ENCODE measurements around the gene CHRNA4.
"Not testable (repeated sequence)": the region's sequence is repeated elsewhere in the genome, so short reads cannot be mapped to it uniquely, and the experiment has no call there.

The CHRNA4 gene

GRCh38 chr20:63350196-63350595 is 11.0 kb downstream of the CHRNA4 start:
- no peak for DNase-seq (ENCODE audit: low read depth, low spot score)

DNA sequence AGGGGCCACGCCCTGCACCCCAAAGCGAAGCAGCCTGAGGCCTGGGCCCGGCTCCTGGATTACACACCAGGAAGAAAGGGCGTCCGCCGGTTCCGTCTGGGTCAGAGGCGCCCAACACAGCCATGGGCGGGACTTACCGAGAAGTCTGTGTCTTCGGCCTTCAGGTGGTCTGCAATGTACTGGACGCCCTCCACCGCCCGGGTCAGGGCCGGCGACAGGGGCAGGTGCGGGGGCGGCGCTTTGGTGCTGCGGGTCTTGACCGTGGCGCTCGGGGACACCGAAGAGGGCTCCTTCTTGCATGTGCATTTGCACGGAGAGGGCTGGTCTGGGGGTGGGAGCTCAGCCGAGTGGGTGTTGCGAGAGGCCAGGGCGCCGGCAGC is 11.6 kb downstream of the CHRNA4 start:
- DNase-seq (ENCODE audit: low read depth, low spot score) = no peak

GRCh38 chr20:63348828-63349515 is 12.2 kb downstream of the CHRNA4 start:
- DNase-seq (ENCODE audit: low read depth, low spot score) = no peak

GRCh38 chr20:63347950-63348827 is 13.0 kb downstream of the CHRNA4 start:
- DNase-seq (ENCODE audit: low read depth, low spot score) = no peak

- DNase-seq (ENCODE audit: low read depth, low spot score) = no peak
These were observed 13.9 kb downstream of the CHRNA4 start for GRCh38 chr20:63347081-63347741.

DNA sequence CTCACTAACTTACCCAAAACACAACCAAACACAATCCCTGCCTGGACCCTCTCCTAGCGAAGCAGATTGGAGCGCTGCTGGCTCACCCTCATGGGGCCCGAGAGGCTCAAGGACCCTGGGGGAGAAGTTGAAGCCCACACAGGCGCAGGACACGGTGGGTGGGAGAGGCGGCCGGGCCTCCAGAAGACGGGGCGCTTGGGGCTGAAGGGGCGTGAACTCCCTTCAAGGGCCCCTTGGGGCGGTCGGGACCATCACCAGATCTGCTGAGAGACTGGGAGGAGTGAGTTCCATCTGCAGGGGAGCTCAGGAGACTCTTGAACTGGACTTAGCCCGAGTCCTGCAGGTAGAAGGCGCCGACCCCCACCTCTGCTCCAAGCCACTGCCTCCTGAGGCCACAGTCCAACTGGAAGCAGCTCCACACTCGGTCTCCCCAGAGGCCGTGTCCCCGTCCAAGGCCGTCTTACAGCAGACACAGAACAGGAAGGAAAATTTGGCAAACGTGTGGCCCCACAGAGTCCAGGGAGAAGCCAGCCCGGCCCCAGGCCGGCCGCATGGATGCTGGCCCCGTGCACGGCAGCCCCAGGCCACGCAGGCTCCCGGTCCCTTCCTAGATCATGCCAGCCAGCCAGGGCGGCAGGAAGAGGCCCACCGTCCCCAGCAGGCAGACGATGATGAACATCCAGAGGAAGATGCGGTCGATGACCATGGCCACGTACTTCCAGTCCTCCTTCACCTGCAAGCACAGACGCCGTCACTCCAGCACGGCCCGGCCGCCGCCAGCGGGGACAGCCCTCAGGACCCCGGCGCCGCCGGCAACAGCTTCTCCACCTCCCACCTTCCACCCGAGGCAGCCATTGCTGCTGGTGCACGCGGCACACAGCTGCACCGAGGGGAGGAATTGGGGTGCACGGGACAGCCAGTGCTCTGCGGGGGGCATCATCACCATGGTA is 14.7 kb downstream of the CHRNA4 start:
- no peak for DNase-seq (ENCODE audit: low read depth, low spot score)

- DNase-seq (ENCODE audit: low read depth, low spot score) = no peak
These were observed 15.6 kb downstream of the CHRNA4 start for GRCh38 chr20:63345328-63346100.

DNA sequence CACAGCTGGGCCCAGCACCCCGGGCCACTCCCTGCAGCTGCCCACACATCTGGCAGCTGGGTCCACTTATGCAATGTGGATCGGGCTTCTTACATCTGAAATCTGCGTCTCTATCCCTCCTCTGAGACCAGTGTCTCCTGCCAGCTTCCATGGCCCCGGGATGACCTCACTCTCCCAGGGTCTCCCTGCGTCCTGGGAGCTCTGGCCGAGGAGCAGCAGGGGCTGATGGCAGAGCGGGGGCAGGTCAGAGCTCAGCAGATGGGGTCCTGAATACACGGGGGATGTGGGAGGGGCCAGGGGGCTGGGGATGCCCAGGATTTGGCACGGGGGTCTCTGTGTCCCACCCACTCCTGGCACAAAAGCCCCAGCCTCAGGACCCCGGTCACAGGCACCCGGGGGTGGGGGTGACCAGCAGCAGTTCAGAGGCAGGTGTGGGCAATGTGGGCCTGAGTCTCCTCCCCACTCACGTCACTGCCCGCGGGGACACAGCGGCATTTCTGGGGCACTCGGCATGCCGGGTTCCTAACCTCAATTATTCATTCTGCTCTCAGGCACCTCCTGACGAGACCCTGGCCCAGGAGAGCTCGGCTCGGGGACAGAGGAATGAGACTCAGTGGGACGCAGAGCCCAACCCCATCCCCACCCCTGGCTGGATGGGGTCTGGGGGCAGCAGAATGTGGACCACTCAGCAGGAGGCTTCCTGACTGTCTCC is 16.4 kb downstream of the CHRNA4 start:
- no peak for DNase-seq (ENCODE audit: low read depth, low spot score)

- DNase-seq (ENCODE audit: low read depth, low spot score) = no peak
These were observed 17.4 kb downstream of the CHRNA4 start for GRCh38 chr20:63343460-63344445.

DNA sequence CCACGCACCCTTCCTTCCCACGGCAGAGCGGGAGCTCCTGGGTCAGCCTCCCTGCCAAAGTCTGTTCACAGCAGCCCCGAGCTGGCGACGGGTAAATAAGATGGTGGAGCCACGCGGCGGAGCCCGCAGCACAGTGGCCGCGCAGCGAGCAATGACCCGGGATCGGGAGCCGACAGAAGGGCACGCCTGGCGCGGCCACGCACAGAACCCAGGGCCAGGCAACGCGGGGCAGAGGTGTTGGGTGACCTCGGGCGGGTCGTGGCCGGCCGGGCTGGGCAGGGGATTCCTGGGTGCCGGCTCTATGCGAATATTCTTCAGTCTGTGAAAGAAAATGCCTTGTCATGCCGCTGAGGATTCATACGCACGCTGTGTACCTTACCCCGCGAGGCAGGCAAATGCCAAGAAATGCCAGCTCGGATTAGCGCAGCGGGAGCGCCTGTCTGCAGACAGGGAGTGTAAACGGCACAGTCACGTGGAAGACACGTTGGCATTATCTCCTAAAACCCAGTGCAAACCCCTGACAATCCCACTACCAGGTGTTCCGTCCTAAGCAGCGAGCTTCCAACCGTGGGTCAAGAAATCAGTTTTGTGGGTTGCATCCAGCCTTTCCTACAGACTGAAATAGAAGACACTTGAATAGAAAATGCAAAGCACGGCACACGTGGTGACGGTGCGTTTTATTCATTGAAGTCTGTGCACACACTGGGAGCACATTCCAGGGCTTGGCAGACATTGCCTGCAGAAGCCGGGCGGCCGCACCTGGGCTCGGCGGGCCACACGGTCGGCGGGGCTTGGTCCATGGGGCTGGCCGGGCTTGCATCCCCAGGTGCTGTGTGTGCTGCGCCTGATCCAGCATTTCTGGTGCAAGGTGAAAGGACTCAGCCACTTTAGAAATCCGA is 18.3 kb downstream of the CHRNA4 start:
- DNase-seq (ENCODE audit: low read depth, low spot score) = no peak

GRCh38 chr20:63340158-63340688 is 20.9 kb downstream of the CHRNA4 start:
- DNase-seq (ENCODE audit: low read depth, low spot score) = not testable (repeated sequence)

DNA sequence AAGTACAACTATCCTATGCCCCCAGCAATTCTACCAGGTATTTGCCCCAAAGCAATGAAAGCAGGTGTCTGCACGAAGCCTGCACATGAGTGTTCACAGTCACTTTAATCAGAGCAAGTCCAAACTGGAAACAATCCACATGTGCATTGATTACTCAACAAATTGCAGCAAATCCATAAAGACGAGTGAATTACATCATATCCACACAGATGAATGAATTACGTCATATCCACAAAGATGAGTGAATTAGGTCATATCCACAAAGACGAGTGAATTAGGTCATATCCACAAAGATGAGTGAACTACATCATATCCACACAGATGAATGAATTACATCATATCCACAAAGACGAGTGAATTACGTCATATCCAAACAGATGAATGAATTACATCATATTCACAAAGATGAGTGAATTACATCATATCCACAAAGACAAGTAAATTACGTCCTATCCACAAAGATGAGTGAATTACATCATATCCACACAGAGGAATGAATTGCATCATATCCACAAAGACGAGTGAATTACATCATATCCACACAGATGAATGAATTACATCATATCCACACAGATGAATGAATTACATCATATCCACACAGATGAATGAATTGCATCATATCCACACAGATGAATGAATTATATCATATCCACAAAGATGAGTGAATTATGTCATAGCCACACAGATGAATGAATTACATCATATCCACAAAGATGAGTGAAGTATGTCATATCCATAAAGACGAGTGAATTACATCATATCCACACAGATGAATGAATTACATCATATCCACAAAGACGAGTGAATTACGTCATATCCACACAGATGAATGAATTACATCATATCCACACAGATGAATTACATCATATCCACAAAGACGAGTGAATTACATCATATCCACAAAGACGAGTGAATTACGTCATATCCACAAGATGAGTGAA is 21.7 kb downstream of the CHRNA4 start:
- not testable (repeated sequence) for DNase-seq (ENCODE audit: low read depth, low spot score)

DNA sequence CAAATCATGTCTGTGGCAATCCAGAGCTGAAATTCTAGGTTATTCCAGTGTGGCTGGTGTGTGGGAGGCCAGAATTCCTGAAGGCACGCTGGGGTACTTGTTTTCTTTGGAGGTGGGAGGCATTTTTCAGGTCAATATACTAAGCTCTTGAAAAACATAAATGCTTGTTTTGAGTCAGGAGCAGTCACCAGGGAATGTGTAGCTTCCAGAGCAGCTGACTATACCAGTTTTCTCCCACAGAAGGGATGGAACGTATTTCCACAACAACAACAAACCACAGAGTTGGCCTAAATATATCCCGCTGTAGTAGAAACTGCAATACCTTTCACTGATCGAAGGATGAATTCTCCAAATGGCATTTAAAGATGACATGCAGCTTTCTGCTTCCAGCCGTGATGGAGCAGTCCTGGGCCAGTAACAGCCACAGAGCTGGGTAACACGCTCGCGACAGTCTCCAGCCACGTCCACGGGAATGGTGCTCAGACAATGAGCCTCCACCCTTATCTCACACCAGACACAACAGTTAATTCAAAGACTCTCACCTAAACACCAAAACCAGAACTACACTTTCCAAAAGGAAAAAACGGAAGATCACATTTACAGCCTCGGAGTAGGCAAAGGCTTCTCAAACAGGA is 23.2 kb downstream of the CHRNA4 start:
- no peak for DNase-seq (ENCODE audit: low read depth, low spot score)

DNA sequence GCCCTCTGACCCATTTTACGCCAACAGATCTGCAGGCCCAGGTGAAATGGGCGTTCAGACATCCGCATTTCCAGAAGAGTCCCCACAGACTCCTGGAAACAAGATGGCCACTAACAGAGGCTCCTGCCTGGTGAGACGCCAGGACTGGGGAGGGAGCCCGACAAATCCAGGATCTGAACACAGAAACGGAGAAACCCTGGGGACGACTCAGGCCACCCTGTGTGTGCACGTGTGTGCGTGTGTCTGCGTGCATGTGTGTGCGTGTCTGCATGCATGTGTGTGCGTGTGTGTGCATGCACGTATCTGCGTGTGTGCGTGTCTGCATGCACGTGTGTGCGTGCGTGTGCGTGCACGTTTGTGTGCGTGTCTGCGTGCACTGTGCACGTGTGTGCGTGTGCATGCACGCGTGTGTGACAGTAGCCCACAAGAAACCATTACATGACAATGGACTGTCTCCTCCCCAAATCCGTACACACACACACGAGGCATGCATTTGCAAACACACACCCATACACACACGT is 24.9 kb downstream of the CHRNA4 start:
- no peak for DNase-seq (ENCODE audit: low read depth, low spot score)

- no peak for DNase-seq (ENCODE audit: low read depth, low spot score)
These were observed 25.4 kb downstream of the CHRNA4 start for GRCh38 chr20:63335711-63336110.

- not testable (repeated sequence) for DNase-seq (ENCODE audit: low read depth, low spot score)
These were observed 26.1 kb downstream of the CHRNA4 start for GRCh38 chr20:63335060-63335459.
